Measurements from ENCODE around the gene PPIP5K2. TPM values are rescaled to one million over a fixed set of nuclear protein-coding genes. Genes with fewer than 3 reads are reported as not detected.

PPIP5K2 gene
- polyA plus RNA-seq, 3 donors: 23.1 to 66.0 (median 41.1) TPM

GRCh38 chr5:103111468-103111867 is 8.6 kb upstream of the PPIP5K2 start:
- peaks cover 0 to 6% (median 0%) of the 10 kb centered on the region in 7 donors for H3K9me3 Mint-ChIP-seq
- Histone ChIP-seq H3K9ac (ENCODE audit: insufficient read depth, low read length, poor library complexity, severe bottlenecking) (no peak overlapping the region), H3K4me1 (ENCODE audit: control insufficient read depth in 1 of 2, insufficient read depth in 2 of 2, low read length in 2 of 2) (peaks cover 3 to 9% of the 10 kb centered on the region in 2 donors), H3K4me3 (replicated peaks in 1 of 3; ENCODE audit: low read depth in 2 of 3, low read length in 3 of 3) (no peak overlapping the region), H2AFZ (ENCODE audit: insufficient read depth, low read depth, low read length, poor library complexity, severe bottlenecking) (peak overlapping the region; percentile 43), H3K4me2 (replicated peaks; ENCODE audit: extremely low read depth, low read length, poor library complexity, severe bottlenecking) (peak overlapping the region; percentile 5), H3K27ac (ENCODE audit: low read depth in 1 of 2, low read length in 2 of 2) (peak overlapping the region in 1 of 2 donors; percentile 57), H3K9me3 (replicated peaks in 1 of 2; ENCODE audit: control insufficient read depth in 1 of 2, insufficient read depth in 1 of 2, low read length in 2 of 2) (no peaks in the 10 kb centered on the region), H3K36me3 (replicated peaks in 1 of 2; ENCODE audit: control insufficient read depth in 1 of 2, insufficient read depth in 2 of 2, low read length in 2 of 2) (peaks cover 8 to 18% of the 10 kb centered on the region in 2 donors), H4K20me1 (ENCODE audit: insufficient read depth, low read length) (no peaks in the 10 kb centered on the region), H3K27me3 (ENCODE audit: control insufficient read depth in 2 of 2, insufficient read depth in 2 of 2, low read length in 2 of 2) (no peaks in the 10 kb centered on the region), H3K79me2 (ENCODE audit: insufficient read depth, low read length) (peaks cover 23% of the 10 kb centered on the region)
- no peak for TF ChIP-seq CTCF (IDR thresholded peaks at IDR 0.05)
- WGBS (ENCODE audit: insufficient coverage): no CpG with 5 or more reads among the region's 2 CpGs
- no peaks in the 10 kb centered on the region for H3K27me3 Mint-ChIP-seq (ENCODE audit: low read depth in 3 of 3)
- peak overlapping the region in 6 of 7 donors; percentile 41 to 85 (median 56) for H3K27ac Mint-ChIP-seq
- peak; percentile 2 to 26 (median 4) for DNase-seq
- intact Hi-C loops (cut with micrococcal nuclease): no loop called here
- no peak overlapping the region for H3K4me3 Mint-ChIP-seq
- peaks cover 15 to 23% of the 10 kb centered on the region in 2 donors for H3K36me3 Mint-ChIP-seq
- peaks cover 17% of the 10 kb centered on the region for H3K4me1 Mint-ChIP-seq

DNA sequence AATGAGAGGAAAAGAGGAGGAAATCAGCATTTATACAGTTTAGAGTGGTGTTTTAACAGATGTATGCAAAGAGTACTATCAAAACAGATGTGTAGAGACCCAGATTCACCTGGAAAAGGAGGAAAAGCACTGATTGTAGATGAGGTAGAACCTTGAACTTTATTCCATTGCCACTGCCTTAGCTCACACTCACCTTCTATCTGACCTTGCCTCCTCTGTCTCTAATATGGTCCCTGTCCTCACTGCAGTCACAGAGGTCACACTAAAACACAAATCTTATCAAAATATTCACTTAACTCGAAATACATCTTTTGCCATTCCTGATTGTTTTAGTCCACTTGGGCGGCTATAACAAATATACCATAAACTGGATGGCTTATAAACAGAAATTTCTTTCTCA is 7.2 kb upstream of the PPIP5K2 start:
- H3K4me1 ChIP-seq (ENCODE audit: control insufficient read depth in 1 of 2, insufficient read depth in 2 of 2, low read length in 2 of 2): peaks cover 3 to 9% of the 10 kb centered on the region in 2 donors
- peaks cover 1 to 6% of the 10 kb centered on the region in 2 donors for H3K36me3 ChIP-seq (replicated peaks in 1 of 2; ENCODE audit: control insufficient read depth in 1 of 2, insufficient read depth in 2 of 2, low read length in 2 of 2)
- Mint-ChIP-seq H3K36me3 (peaks cover 6 to 15% of the 10 kb centered on the region in 2 donors), H3K27me3 (ENCODE audit: low read depth in 3 of 3) (no peaks in the 10 kb centered on the region), H3K27ac (no peak overlapping the region), H3K4me3 (no peak overlapping the region), H3K4me1 (peaks cover 17% of the 10 kb centered on the region), H3K9me3 (peaks cover 0 to 6% (median 0%) of the 10 kb centered on the region in 7 donors)
- WGBS (ENCODE audit: insufficient coverage): no CpG with 5 or more reads among the region's 2 CpGs
- H2AFZ ChIP-seq (ENCODE audit: insufficient read depth, low read depth, low read length, poor library complexity, severe bottlenecking): no peak overlapping the region
- no peaks in the 10 kb centered on the region for H3K9me3 ChIP-seq (replicated peaks in 1 of 2; ENCODE audit: control insufficient read depth in 1 of 2, insufficient read depth in 1 of 2, low read length in 2 of 2)
- DNase-seq: no peak
- no peak overlapping the region for H3K9ac ChIP-seq (ENCODE audit: insufficient read depth, low read length, poor library complexity, severe bottlenecking)
- H3K4me3 ChIP-seq (replicated peaks in 1 of 3; ENCODE audit: low read depth in 2 of 3, low read length in 3 of 3): no peak overlapping the region
- no peak overlapping the region for H3K27ac ChIP-seq (ENCODE audit: low read depth in 1 of 2, low read length in 2 of 2)
- H3K79me2 ChIP-seq (ENCODE audit: insufficient read depth, low read length): peaks cover 37% of the 10 kb centered on the region
- no peaks in the 10 kb centered on the region for H4K20me1 ChIP-seq (ENCODE audit: insufficient read depth, low read length)
- TF ChIP-seq CTCF (IDR thresholded peaks at IDR 0.05): no peak
- H3K4me2 ChIP-seq (replicated peaks; ENCODE audit: extremely low read depth, low read length, poor library complexity, severe bottlenecking): no peak overlapping the region
- intact Hi-C loops (cut with micrococcal nuclease): no loop called here
- no peaks in the 10 kb centered on the region for H3K27me3 ChIP-seq (ENCODE audit: control insufficient read depth in 2 of 2, insufficient read depth in 2 of 2, low read length in 2 of 2)
